Activated T-cell treated with anti-CD3 and anti-CD28 coated beads, Interleukin-2, amount 50 U/mL, for 4 hours (primary cell): ENCODE data around the gene HYCC2. TPM values are rescaled to one million over a fixed set of nuclear protein-coding genes. Genes with fewer than 3 reads are reported as not detected.
"Not testable (repeated sequence)": the region's sequence is repeated elsewhere in the genome, so short reads cannot be mapped to it uniquely, and the experiment has no call there.

ENCODE experiments used
- ATAC-seq, 2 donors: fragments of 200-7000 bp; cut with Tn5 transposase; one replicate each; pipeline ENCODE4 v1.10.0; 2021
- DNase-seq: peaks from one replicate; pipeline ENCODE4 v3.0.0-alpha.2; 2020
- H3K27me3 Mint-ChIP-seq: one replicate; pipeline ENCODE4 v1.8.0; 2021; ENCODE audit warnings: low read depth, mixed read lengths
- H3K36me3 Mint-ChIP-seq: one replicate; pipeline ENCODE4 v1.8.0; 2022; ENCODE audit warnings: mixed read lengths; ENCODE audit not compliant: insufficient read depth
- H3K4me1 Mint-ChIP-seq: one replicate; pipeline ENCODE4 v1.8.0; 2021; ENCODE audit warnings: low read depth, mixed read lengths
- H3K4me3 Mint-ChIP-seq: one replicate; pipeline ENCODE4 v1.8.0; 2021; ENCODE audit warnings: mild to moderate bottlenecking, moderate library complexity, mixed read lengths
- H3K9me3 Mint-ChIP-seq: one replicate; pipeline ENCODE4 v1.8.0; 2021; ENCODE audit warnings: mixed read lengths
- total RNA-seq, 3 donors: library from RNA; stranded (reverse); gene quantifications; one replicate each; pipeline ENCODE4 v1.2.1, GENCODE V29; 2021

The HYCC2 gene
- total RNA-seq = 10 to 100 TPM; 27.2 to 33.3 (median 27.7) TPM

DNA sequence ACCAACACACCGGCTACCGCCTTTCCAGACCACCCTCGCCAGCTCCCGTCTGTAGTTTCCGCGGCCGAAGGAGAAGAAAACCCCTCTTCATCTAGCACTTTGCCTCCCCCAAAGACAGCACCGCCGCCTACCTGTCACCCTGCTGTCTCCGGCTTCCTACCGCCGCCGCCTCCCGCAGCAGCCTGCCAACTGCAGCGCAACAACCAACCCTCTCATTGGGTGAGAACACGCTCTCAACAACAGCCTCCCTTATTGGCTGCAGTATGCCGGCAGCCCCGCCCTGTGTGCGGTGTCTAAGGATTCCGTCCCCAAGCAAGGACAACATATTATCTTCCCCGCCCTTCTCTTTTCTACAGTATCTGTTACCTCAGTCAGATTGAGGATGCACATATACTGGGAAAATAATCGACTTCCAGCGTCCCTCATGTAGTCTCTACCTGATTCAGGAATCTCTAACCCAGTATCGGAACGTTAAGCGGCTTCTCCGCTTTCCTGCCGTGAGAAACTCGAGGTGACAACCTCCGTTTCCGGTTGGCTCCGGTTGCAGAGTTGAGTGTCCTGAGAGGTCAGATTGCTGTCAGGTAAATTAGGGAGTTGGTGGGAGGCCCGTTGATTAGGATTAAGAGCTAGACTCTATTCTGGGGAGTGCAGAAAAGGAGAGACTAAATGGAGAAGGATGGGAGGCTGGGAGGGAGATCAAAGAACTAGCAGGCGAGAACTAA, at the start of gene HYCC2, which contains the start of gene NDUFB3:
Gene HYCC2 (minus strand): TSS at position 193 of the 722 bp plus-strand sequence. CDS start 47,662 bp downstream, outside the sequence.
Gene NDUFB3 (plus strand): TSS at position 523 of the 722 bp plus-strand sequence. CDS start 6,882 bp downstream, outside the sequence.
- Mint-ChIP-seq H3K4me1 (peaks cover 50% of the 10 kb centered on the region), H3K27me3 (no peaks in the 10 kb centered on the region), H3K36me3 (peaks cover 2% of the 10 kb centered on the region), H3K4me3 (peak within 1 kb of the TSS; percentile 93), H3K9me3 (no peaks in the 10 kb centered on the region)
- DNase-seq = peak; percentile 89
- ATAC-seq = peak; percentile 96 to 98

DNA sequence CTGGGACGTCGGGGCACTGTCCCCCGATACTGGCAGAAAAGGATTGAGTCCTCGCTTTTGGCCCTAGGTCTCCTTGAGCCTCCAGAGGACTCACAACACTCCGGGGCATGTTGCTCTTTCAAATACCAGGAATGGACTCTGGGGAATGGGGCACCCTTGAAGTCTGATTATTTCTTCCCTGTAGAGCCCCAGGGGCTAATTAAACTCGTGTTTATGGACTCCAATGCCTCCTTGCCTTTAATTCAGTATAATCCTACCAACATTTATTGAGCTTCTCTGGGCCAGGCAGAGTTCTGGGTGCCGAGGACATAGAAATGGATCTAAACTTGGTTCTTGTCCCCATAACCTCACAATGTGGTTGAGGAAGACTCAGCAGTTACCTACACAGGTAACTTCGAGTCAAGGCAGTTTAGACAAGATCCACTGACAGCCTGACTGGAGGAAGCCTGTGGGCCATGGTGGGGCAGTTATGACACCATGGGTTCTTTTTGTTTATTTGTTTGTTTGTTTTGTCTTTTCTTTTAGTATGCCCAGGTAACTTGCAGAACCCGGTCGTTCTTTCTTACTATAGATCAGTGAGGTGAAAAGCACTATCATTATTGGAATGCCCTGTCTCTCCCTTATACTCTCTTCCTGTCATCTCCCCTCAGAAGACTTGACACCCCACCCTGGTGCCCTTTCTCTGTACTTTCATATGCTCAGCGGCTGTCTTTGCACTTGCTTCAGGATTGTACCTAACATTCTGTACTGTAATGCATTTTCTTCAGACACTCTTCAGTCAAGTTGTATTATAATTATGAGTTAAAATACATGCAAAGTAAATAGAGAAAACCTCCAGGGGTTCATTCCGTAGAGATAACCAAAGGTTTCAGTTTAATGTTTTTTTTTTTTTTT, 47.7 kb upstream of the HYCC2 start:
- Mint-ChIP-seq H3K4me1 (peaks cover 52% of the 10 kb centered on the region), H3K36me3 (peaks cover 33% of the 10 kb centered on the region), H3K9me3 (no peaks in the 10 kb centered on the region), H3K4me3 (peak overlapping the region; percentile 99), H3K27me3 (no peaks in the 10 kb centered on the region)
- peak; percentile 6 to 8 for ATAC-seq
- DNase-seq = no peak

DNA sequence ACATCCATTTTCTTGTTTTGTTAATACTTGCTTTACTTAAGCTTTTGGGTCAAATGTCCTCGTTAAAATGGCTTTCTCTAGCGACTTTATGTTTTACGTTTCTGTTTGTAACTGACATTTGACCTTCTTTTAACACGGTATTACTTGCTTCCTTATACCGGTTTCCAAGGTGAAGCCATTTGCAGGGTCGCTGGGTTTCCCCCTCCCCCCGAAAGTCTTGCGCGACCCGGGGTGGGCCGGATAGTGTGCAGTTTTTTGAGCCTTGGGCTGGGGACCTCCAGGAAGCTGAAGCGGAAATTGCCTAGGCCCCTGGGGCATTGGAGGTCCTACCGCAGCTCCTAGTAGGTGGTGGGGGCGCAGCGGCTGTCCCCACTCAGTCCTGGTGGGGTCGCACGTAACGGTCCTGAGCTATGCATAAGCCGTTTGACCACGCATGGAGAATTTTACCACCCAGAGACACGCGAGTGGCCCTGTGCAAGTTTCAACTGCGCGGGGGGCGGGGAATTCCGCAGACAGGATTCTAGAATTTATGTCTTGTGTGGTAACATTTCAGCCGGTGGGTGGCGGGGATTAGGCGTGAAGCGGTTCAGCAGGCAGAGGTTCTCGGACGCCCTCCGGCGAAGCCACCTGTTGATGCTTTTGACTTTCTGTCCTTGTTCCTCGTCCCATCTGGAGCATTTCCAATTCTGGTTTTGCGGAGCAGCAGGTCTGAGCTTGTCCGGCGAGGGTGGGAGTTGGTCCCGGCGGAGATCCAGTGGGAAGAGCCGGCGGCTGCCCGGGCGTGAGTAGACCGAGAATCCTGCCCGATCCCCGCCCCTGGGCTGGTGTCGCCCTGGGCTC, 46.9 kb upstream of the HYCC2 start:
- peaks cover 47% of the 10 kb centered on the region for H3K4me1 Mint-ChIP-seq
- peak; percentile 87 for DNase-seq

DNA sequence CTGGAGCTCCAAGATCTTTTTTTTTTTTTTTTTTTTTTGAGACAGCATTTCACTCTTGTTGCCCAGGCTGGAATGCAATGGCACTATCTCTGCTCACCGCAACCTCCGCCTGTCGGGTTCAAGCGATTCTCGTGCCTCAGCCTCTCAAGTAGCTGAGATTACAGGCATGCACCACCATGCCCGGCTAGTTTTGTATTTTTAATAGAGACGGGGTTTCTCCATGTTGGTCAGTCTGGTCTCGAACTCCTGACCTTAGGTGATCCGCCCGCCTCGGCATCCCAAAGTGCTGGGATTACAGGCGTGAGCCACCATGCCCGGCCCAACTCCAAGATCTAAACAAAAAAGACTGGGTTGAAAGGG, 46.2 kb upstream of the HYCC2 start:
- H3K9me3 Mint-ChIP-seq, H3K27me3 Mint-ChIP-seq, DNase-seq: not testable (repeated sequence)
- Mint-ChIP-seq H3K36me3 (peaks cover 22% of the 10 kb centered on the region), H3K4me1 (peaks cover 41% of the 10 kb centered on the region), H3K4me3 (peak overlapping the region; percentile 99)
- peak in 1 of 2 donors; percentile 8 for ATAC-seq

More for the DNA sequence above, 46.9 kb upstream of the HYCC2 start:
- H3K4me3 Mint-ChIP-seq = peak overlapping the region; percentile 99
- H3K9me3 Mint-ChIP-seq = no peaks in the 10 kb centered on the region
- ATAC-seq = peak; percentile 46 to 49
- H3K27me3 Mint-ChIP-seq = no peaks in the 10 kb centered on the region
- peaks cover 26% of the 10 kb centered on the region for H3K36me3 Mint-ChIP-seq

DNA sequence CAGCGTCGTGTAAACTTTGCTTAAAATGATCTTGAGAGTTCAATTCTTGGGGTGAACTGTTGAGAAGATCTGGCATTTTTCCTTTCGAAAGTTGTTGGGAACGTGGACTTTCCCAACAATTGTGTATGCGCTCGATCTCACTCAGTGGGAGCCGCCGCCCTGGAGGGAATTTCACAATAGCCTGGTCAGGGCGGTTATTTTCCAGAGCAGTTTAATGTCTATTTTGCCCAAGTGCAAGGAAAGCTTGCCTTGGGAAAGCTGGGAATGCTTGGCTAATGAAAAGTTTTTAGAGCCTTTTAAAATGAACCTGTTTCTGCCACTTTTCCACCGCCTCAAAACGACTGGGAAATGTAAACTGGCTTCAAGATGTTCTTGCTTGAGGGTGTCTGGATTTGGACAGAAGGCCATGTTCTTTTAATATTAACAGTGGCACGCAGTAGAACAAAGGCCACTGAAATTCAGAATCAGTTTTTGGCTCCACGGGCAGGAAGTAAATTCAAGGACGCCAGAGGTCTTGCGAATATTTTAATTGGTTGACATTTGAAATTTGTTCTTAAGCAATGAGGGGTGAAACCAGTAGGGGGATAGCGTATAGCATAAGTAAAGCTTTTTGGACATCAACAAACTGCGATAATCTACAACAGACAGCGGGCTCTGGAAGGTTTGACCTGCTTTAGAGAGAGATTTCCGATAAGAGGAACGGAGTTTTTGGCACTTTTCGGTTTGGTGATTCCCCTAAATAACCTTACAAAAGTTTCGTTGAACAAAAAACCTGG, 45.7 kb upstream of the HYCC2 start:
- DNase-seq (no peak), ATAC-seq (peak; percentile 24 to 36)
- Mint-ChIP-seq H3K4me1 (peaks cover 40% of the 10 kb centered on the region), H3K36me3 (peaks cover 17% of the 10 kb centered on the region), H3K9me3 (no peaks in the 10 kb centered on the region), H3K27me3 (no peaks in the 10 kb centered on the region), H3K4me3 (peak overlapping the region; percentile 99)

DNA sequence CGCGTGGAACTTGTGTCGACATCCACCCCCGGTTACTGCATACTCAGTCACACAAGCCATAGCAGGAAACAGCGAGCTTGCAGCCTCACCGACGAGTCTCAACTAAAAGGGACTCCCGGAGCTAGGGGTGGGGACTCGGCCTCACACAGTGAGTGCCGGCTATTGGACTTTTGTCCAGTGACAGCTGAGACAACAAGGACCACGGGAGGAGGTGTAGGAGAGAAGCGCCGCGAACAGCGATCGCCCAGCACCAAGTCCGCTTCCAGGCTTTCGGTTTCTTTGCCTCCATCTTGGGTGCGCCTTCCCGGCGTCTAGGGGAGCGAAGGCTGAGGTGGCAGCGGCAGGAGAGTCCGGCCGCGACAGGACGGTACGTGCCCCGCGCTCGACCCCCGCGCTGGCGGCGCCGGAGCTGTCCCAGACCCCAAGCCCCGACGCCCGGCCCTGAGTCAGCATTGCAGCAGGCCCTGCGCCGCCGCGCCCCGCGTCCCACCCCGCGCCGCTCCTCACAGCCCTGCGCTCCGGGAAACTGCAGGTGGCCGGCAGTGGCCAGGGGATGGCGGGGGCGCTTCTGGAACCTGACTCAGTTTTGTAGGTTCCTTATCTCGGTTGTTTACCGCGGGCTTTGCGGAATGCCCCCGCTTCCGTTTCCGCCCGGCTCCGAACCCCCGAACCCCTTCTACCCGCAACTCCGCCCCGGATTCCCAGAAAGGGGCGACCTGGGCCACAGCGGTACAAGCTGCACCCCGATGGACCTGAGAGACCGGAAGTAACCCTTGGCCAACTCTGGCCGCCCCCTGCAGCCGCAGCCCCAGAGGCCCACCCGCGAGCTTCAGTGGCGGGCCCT, 44.9 kb upstream of the HYCC2 start, which contains the start of gene CFLAR:
Gene CFLAR (plus strand): TSS at position 50 of the 844 bp plus-strand sequence. CDS start 13,702 bp downstream, outside the sequence.
- H3K9me3 Mint-ChIP-seq = no peaks in the 10 kb centered on the region

DNA sequence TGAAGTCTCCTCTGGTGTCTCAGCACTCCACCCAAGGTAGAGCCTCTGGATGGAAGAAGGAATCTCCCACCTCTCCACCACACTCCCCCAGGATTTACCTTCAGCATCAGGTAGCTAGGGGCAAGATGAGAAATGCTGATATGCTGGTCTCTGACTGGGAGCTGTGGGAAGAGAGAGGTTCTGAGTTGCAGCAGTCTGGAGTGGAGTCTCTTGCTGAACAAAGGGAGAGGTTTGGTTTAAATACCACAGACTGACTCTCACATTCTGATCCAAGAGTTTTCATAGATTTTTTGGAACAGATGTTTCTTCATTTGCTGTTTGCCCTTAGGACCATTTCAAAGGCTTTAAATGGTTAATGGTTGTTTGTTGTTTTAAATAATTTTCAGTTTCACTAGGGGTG, 43.4 kb upstream of the HYCC2 start:
- H3K4me1 Mint-ChIP-seq = peaks cover 29% of the 10 kb centered on the region
- no peaks in the 10 kb centered on the region for H3K9me3 Mint-ChIP-seq
- H3K36me3 Mint-ChIP-seq = peaks cover 6% of the 10 kb centered on the region
- H3K4me3 Mint-ChIP-seq = peak overlapping the region; percentile 99
- no peaks in the 10 kb centered on the region for H3K27me3 Mint-ChIP-seq
- no peak for DNase-seq
- no peak for ATAC-seq

More for the DNA sequence above, 44.9 kb upstream of the HYCC2 start, which contains the start of gene CFLAR:
- no peaks in the 10 kb centered on the region for H3K27me3 Mint-ChIP-seq
- ATAC-seq (peak; percentile 48 to 61), DNase-seq (peak; percentile 66)
- peaks cover 33% of the 10 kb centered on the region for H3K4me1 Mint-ChIP-seq
- H3K4me3 Mint-ChIP-seq = peak within 1 kb of the TSS; percentile 99
- peaks cover 13% of the 10 kb centered on the region for H3K36me3 Mint-ChIP-seq

DNA sequence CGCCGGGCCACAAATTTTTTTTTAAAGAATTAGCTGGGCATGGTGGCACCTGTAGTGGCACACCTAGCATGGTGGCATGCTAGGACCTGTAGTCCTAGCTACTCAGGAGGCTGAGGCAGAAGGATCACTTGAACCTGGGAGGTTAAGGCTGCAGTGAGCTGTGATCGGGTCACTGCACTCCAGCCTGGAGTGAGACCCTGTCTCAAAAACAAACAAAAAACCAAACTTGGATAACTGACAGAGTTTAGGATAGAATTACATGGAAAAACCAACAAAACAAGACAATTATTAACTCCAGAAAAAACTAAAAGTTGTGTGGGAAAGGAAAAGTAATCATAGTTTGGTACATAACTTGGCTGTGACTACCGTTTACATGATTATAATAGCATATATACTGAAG, 42.9 kb upstream of the HYCC2 start:
- H3K27me3 Mint-ChIP-seq = no peaks in the 10 kb centered on the region
- DNase-seq (no peak), ATAC-seq (no peak)
- H3K9me3 Mint-ChIP-seq = no peaks in the 10 kb centered on the region
- peak overlapping the region; percentile 99 for H3K4me3 Mint-ChIP-seq
- peaks cover 4% of the 10 kb centered on the region for H3K36me3 Mint-ChIP-seq
- H3K4me1 Mint-ChIP-seq = peaks cover 29% of the 10 kb centered on the region

DNA sequence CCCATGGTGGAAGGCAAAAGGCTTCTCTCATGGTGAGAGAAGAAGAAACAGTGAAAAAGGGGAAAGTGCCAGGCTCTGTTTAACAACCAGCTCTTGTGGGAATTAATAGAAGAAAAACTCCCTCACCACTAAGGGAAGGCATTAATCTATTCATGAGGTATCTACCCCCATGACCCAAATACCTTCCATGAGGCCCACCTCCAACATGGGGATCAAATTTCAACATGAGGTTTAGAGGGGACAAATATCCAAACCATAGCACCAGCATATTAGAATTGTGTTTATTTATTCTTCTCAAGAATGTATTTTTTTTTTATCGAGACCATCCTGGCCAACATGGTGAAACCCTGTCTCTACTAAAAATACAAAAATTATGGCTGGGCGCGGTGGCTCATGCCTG, 39.6 kb upstream of the HYCC2 start:
- Mint-ChIP-seq H3K36me3 (peaks cover 5% of the 10 kb centered on the region), H3K9me3 (no peaks in the 10 kb centered on the region), H3K27me3 (no peaks in the 10 kb centered on the region), H3K4me3 (no peak overlapping the region), H3K4me1 (peaks cover 24% of the 10 kb centered on the region)
- ATAC-seq (no peak), DNase-seq (no peak)

DNA sequence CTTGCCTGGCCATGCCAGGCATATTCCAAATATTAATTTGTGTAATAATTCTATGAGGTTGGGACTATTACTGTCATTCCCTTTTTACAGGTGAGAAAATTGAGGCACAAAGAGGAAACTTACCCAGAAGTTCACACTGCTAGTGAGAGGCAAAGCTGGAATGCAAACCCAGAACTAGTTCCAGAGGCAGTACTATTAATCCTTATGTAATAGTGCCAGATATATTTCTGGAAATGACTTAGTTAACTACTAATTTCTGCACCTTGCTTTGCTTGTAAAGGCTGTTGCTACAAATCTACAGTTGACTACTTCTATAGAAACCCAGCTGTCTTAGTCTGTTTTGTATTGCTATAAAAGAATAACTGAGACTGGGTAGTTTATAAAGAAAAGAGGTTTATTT, 39.1 kb upstream of the HYCC2 start:
- Mint-ChIP-seq H3K27me3 (no peaks in the 10 kb centered on the region), H3K36me3 (peaks cover 5% of the 10 kb centered on the region), H3K9me3 (no peaks in the 10 kb centered on the region), H3K4me3 (no peak overlapping the region), H3K4me1 (peaks cover 21% of the 10 kb centered on the region)
- DNase-seq = no peak
- ATAC-seq = no peak

DNA sequence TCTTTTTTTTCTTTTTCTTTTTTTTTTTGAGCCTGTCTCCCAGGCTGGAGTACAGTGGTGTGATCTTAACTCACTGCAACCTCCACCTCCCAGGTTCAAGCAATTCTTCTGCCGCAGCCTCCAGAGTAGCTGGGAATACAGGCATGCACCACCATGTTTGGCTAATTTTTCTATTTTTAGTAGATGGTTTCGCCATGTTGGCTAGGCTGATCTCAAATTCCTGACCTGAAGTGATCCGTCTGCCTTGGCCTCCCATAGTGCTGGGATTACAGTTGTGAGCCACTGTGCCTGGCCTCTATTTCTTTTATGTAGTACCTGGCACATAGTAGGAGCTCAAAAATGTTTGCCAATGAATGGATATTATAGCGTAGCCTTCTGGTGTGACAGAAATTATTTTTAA, 37.7 kb upstream of the HYCC2 start:
- no peaks in the 10 kb centered on the region for H3K27me3 Mint-ChIP-seq
- H3K4me3 Mint-ChIP-seq = no peak overlapping the region
- H3K4me1 Mint-ChIP-seq = peaks cover 8% of the 10 kb centered on the region
- H3K36me3 Mint-ChIP-seq = peaks cover 5% of the 10 kb centered on the region
- DNase-seq (no peak), ATAC-seq (no peak)
- H3K9me3 Mint-ChIP-seq = no peaks in the 10 kb centered on the region

DNA sequence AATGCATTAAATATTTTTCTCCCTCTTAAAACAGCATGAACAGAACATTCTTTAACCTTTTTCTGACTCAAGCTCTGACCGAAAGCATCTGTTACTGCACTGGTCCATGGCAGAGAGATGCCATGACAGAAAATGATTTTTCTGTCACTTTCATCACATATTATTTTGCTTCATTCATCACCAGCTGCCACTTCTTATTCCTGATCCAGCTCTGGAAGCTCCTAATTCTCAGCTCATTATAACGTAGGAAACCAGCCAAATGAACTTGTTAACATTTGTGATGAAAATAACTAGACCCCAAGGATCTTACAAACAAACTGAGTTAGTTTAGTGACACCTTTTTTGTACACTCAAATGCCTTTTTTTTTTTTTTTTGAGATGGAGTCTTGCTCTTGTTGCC, 36.9 kb upstream of the HYCC2 start:
- Mint-ChIP-seq H3K27me3 (no peaks in the 10 kb centered on the region), H3K9me3 (no peaks in the 10 kb centered on the region), H3K4me1 (peaks cover 4% of the 10 kb centered on the region), H3K4me3 (no peak overlapping the region), H3K36me3 (peaks cover 5% of the 10 kb centered on the region)
- DNase-seq (no peak), ATAC-seq (no peak)
